Stimulated activated CD4-positive, alpha-beta T cell treated with anti-CD3 and anti-CD28 coated beads, Interleukin-2, amount 100 ng/mL, for 24 hours (primary cell): Measurements from ENCODE around the gene NPDC1.
A peak's percentile ranks its signal among the peaks of the same experiment; 100 is the strongest.

Source experiments
- DNase-seq, 2 donors: peaks; one replicate each; pipeline ENCODE4 v3.0.0-alpha.2; 2020

NPDC1 gene

DNA sequence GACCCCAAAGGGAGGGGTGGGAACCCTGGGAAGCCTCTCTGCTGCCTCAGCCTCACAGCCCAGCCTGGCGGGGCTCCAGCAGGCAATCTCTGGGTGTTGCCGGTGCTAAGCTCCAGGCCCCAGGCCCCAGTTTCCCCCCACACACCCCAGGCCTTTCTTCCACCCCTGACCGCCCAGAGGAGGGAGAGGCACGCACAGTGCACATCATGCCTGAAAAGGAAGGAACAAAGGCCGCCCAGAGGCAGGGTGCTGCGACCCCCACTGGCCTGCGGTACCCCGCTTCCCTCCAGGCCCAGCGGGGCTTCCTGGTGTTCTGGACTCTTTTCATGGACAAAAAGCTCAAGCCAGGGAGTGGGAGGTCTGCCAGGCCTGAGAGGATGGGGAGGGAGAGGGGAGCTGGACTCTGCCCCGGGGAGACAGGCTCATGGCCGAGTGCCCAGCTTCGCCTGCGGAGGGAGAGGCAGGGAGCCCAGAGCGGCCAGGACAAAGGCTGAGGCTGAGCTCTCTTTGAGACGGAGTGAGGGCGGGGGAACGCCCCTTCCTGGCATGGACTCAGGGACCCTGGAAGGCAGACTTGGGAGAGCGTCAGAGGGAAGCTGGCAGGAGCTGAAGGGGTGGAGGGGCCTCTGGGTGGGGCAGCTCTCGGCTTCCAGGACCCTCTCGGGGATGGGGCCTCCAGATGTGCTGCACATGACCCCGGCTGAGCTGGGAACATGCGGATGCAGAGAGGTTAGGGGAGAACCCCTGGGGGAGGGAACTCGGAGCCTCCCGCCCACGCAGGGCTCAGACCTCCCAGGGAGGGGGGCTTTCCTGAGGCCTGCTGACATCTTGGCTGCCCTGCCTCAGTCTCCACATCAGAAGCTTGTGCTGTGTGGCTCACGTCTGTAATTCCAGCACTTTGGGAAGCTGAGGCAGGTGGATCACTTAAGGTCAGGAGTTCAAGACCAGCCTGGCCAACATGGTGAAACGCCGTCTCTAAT is 9.7 kb upstream of the NPDC1 start:
- no peak for DNase-seq

DNA sequence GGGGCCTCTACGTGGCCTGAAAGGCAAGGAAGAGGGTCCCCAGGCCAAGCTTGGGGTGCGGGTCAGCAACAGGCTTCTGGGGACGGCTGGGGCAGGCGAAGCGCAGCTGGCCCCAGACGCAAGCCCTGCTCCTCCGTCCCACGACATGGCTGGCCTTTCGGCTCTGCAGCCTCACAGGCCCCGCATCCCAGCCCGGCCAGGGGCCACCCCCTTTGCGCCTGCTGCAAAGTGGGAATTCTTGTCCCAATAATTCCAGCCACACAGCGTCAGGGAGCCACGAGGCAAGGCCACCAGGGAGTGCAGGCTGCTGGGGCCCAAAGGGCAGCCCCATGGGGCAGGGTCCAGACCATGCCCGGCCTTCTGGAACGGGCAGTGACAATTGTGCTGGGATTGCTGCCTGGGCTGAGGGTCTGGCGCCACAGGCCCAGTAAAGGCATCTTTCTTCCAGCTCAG is 9.0 kb upstream of the NPDC1 start:
- DNase-seq, result no peak

DNA sequence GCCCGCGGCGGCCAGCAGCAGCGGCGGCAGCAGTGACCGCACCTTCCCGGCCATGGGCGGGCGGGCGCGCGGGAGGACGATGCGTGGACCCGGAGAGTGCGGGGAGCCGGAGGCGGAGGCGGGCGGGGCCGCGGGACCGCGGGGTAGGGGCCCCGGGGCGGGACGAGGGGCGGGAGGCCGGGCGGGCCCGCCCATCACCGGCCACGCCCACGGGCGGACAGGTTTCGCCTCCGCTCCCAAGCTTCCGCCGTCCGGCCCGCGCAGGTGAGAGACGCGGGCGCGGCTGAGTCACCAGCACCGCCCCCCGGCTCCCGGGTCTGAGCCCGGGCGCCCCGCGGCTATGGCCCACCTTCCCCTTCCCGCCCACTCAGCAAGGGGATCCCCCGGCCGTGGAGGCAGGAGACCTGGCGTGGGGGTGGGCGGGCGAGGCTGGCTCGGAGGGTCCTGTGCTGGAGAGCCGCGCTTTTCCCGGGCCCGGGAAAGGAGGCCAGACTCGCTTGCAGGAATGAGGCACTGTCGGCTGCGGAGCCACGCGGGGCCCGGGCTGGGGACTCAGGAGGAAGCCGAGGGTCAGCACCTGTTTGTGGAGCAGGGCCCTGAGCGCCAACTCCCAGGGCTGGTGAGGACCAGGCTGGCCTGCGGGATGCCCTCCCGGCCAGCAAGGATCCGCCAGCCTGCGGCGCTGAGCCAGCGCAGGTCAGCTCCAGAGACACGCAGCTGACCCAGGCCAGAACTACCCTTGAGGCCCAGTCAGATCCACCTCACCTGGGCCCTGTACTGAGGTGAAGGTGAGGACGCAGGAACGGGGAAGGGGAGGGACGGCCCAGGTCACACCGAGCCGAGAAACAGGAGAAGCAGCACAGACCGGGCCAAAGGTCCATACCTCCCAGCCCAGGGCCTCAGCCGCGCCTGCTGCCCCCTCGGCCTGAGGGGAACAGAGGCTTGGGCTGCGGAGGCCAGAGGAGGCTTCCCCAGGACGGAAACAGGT is 8.3 kb upstream of the NPDC1 start, which contains the start of gene ENTPD2:
ENTPD2 (minus strand) TSS at position 118 of the 988 bp plus-strand sequence; CDS start at position 54, 64 bp downstream.
- peak; percentile 43 to 63 for DNase-seq

DNA sequence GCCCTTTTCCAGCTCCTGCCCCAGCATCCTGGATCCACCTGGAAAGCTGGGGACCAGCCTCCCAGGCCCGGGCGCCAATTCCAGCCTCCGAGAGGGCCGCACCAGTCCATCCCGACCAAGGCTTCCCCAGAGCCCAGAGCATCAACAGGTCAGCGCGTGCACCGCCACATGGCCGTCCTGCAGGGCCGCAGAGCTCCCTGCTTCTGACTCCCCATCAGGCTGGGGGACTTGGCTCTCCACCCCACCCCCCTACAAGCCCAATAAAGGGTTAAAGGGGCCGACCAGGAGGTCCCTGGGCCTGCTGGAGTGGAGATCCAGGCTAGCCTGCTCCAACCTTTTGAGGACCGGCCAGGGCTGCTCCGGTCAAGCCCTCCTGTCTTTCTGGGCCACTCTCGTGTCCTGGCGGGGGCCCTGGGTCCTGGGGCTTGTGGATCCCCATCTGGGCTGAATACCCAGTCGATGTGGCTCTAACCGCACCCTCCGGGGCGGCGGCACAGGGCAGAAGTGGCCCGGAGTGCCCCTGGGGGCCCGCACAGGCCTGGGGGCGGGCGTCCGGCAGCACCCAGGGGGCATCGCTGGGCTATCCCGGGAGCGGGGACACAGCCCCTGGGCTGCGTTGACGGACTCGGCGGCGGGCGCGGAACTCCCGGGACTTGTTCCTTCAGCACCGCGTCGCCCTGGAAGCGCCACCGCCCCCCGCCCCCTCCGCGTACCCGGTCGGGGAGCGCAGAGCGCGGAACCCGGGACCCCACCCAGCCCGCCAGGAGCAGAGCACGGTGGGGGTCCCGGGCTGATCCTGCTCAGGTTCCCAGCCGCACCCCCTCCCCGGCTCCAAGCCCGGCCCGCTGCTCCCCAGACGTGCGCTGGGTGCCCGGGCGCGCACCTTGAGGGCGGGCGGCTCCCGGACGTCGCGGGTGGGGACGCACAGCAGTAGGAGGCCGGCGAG is 7.3 kb upstream of the NPDC1 start:
- DNase-seq, result no peak

DNA sequence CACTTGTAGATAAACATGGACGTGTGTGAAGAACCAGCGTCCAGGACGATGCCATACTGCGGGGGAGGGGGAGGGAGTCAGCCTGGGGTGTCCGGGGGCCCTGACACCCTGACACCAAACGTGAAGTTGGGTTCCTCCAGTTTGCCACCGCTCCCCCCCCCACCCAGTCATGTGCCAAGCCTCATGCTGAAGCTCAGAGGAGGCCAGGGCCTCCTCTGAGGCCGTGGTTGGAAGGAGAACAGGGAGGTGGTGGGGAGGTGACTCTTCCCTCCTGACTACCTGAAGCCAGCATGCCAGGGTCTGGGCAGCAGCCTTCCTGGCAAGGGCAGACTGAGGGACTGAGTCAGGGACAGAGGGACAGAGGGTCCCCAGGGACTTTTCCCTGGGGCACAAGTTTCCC is 6.3 kb upstream of the NPDC1 start:
- DNase-seq, result no peak

DNA sequence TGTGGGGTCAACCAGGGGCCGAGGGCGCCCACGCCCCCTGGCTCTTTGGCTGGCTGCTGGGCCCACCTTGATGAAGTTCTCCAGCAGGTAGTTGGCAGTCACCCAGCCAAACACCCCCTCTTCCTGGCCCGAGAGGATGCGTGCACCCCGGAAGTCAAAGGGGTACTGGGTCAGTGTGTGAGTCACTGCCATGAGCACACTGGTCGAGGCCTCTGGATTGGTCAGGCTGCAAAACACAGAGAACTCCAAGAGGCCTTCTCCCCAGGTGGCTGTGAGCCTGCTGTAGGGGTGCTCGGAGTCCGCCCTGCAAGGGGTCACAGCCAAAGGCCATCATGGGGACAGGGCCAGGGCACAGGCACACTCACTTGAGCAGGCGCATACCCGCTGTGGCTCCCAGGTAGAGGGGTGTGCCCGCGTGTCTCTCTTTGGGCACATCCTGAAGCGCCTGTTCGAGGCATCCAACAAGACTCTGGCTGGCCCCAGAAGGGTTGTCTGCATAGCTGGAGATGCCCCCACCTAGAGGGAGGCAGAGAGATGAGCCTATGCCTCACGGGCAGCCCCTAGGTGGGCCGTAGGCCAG is 5.3 kb upstream of the NPDC1 start:
- DNase-seq, result no peak

DNA sequence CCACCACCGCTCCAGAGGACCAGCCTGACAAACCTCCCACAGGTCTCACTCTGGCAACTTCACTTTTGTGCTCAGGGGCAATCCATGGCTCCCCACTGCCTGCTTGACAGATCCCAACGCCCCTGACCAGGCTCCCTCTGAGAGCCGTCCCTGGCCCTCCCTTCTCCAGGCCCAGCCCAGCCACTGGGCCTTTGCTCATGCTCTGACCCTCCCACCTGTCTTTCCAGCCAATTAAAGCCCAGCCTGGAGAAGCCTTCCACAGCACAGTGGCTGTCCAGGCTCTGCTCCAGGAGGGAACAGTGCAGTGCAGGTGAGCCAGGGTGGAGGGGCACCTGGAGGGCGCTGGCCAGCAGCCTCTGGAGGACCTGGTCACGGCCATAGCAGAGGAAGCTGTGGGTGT is 4.6 kb upstream of the NPDC1 start:
- no peak for DNase-seq

DNA sequence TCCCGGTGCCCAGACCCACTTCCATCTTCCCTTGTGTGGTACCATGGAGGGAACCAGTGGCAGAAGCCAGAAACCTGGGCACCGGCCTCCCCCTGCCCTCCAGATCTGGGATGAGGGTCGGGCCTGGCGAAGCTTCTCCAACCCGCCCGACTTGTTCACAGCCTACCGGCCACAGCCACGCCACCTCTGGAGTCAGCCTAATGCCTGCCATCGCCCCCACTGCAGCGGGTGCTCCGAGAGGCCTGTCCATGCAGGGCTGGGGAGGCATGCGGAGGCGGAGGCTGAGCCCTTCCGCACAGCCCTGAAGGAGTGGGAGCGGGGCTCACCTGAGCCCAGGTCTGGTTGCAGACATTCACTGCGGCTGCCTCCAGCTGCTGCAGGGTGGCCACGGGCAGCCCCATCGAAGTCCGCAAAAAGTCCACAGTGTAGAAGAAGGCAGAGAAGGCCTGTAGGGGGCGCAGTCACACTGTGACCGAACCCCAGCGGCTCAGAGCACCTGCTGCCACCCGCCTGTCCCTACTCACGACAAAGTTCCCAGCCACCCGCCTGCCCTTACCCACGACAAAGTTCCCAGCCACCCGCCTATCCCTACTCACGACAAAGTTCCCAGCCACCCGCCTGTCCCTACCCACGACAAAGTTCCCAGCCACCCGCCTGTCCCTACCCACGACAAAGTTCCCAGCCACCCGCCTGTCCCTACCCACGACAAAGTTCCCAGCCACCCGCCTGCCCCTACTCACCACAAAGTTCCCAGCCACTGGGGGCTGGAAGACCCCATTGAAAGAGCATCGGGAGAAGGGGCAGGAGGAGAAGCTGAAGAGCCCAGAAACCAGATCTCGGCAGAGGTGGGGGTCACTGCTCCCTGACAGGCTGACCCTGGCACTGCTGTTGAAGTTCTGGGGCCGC is 3.8 kb upstream of the NPDC1 start:
- peak; percentile 62 to 80 for DNase-seq

DNA sequence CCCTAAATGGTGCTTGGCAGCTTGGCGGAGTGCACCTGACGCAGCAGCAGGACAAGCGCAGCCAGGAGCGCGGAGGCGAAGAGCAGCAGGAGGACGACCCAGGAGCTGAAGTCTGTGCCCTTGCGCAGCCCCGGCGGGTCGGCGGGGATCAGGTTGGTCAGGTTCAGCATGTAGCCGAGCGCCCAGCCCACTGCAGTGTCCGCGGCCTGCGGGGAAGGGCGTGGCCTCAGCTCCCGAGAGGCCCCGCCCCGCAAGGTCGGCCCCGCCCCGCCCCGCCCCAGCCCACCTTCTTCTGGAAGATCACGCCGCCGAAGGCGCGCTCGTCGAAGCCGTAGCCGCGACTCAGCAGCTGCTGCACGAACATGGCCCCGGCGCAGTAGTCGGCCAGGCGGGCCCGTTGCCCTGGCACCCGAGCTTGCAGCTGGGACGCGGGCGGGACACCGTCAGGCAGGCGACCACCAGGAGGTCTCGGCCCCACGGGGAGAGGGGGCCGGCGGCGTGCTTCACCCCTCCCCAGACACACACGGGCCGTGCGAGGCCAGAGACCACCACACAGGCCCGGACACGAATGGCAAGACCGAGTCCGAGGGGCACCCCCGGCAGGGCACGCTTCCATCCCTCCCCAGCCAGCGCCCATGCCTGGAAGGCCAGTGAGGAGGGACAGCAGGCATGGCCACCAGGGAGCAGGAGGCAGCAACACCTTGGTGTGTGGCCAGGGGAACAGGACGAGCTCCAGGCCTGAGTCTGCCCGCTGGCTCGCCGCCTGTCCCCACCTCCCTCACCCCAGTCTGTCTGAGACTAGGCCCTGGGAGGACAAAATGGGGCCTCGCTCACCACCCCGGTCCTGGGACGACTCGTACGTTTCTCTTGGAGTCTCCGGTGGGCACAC is 2.9 kb upstream of the NPDC1 start:
- no peak for DNase-seq

DNA sequence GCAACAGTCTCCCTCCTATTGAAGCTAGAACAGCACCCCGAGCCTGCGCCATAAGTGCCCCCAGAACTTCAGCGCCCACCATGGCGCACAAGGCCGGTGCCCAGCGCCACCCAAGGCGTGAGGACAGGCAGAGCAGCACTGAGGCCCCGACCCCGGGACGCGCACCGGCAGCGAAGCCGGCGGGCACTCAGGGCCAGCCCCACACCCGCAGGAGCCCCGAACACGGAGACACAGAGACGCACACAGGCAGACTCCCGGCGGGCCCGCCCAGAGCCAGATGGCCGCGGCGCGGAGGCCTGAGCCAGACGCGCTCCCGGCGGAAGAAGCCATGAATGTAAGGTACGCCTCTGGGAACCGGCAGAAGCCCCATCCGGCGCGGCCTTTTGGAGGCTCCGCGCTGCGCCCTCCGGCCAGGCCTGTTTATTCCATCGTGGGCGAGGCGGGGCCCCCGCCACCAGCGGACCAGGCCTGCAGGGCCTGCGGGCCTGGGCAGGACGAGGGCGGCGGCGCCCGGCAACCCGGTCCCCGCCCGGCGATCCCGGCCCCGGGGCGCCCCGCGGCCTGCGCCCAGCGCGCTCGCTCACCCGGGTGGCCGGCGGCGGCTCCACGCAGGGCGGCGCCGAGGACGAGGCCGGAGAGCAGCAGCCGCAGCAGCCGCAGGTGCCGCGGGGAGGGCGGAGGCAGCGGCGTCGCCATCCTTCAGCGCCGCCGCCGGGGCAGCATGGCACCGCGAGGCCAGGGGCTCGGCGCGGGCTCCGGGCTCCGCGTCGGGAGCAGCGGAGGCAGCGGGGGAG is 486 bp downstream of the NPDC1 start:
- DNase-seq, result peak in 1 of 2 donors; percentile 49

DNA sequence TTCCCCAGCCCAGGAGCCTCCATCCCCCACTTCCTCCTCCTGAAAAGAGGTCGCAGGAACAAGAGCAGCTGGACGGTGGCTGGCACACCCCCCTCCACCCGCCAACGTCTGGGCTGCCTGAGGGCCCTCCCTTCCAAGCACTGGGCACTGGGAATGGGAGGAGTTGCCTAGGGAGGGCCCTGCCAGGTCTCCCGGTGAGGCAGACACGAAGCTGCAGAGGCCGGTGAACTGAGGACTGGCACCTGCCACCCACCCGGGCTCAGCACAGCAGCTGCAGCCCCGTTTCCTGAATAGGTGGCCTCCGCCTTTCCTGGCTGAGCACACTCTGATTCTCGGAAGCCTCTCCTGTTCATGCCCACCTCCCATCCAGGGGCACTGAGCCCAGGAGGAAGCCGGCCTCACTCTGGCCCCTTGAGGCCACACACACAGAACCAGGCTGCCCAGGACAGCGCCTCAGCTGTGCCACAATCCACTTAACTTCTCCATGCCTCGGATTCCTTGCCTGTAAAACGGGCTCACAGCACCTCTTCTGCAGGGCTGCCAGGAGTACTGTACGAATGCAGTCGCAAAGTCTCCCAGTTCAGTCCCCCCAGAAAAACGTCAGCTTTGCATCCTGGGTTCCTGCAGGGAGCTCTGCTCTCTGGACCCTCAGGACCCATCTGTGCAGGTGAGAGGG is 1.3 kb downstream of the NPDC1 start:
- DNase-seq, result no peak

DNA sequence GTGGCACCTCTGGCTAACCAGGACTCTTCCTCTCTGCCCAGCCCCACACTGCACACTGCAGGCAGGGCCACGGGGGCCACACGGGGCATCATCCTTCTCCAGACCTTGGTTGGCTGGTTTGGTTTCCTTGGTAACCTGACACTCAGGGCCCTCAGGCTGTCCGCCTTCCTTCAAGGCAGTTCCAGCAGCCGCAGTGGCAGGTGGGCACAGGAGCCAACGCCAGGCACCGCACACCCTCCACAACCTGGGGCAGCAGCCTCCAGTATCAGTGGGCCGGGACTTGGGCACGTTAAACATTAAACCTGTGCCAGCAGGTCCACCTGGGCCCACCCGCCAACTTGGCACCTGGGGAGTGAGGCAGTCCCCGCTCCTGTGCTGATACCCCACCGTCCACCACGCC is 1.9 kb downstream of the NPDC1 start:
- DNase-seq, result no peak

DNA sequence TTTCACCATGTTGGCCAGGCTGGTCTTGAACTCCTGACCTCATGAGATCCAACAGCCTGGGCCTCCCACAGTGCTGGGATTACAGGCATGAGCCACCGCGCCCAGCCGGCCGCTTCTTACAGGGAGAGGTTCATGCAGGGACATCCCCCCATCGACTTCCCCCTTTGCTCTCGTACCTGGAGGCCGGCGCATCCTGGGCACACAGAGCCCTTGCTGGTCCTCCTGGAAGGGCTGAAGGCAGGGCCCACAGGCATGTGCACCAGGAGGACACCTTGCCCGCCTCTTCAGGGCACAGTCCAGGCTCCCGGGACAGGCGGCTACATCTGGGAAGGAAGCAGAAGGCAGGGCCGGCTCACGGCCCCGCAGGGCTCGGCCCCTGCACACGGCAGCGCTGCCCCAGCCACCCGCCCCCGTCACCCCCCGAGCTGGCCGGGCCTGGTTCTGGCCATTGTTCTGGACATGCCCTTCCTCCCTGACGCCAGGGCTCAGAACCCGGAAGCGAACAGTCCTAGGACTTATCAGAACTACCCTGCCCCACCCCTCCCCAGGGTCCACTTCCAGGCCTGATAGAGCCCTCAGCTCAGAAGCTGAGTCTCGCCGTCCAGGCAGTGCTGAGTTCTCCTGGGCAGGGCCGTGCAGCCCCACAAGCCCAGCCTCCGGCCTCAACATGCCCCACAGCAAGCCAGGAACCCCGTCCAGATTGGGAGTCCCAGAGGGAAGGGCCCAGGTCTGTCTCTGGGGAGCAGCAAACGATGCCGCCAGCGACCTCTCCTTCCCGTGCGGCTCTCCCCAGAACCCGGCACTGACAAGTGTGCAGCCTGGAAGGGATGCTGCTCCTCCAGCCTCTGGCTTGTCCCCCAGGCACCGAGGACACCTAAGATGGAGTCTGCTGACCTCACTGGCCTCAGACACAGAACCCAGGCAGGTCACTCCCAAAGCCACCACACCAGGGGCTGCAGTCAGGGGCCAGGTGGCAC is 2.9 kb downstream of the NPDC1 start:
- DNase-seq, result no peak

DNA sequence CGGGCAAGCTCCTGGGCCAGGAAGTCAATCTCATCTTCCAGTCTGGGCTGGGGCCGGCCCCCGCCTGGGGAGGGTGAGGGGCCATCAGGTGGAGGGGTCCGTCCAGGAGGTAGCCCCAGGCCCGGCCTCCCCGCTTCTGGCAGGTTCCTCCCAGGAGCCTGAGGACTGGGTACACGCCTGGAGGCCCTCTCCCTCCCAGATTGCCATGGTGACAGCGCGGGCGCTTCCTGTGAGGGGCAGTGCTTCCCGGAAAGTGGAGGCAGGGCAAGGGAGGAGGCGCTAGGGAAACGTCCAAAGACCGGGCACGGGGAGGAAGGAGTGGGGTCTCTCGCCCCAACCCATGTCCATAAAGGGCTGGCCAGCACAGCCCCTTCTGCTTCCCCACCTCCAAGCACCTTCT is 4.9 kb downstream of the NPDC1 start:
- no peak for DNase-seq

DNA sequence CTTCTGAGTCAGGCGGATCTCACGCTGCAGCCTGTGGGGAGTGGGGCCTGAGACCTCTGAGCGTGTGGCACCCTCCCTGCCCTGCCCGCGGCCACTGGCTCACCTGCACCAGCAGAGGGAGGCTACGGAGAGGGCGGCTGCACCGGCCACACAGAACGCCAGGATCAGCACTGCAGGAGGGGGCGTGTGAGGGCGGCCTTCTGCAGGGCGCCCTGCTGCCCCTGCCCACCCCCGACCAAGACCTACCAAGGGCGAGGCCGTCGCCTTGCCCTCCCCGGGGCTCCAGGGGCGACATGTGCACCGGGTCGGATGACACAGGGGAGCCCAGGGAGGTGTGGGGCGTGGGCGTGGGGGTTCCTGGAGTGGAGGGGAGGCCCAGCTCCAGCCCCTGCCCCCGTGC is 5.4 kb downstream of the NPDC1 start:
- no peak for DNase-seq

DNA sequence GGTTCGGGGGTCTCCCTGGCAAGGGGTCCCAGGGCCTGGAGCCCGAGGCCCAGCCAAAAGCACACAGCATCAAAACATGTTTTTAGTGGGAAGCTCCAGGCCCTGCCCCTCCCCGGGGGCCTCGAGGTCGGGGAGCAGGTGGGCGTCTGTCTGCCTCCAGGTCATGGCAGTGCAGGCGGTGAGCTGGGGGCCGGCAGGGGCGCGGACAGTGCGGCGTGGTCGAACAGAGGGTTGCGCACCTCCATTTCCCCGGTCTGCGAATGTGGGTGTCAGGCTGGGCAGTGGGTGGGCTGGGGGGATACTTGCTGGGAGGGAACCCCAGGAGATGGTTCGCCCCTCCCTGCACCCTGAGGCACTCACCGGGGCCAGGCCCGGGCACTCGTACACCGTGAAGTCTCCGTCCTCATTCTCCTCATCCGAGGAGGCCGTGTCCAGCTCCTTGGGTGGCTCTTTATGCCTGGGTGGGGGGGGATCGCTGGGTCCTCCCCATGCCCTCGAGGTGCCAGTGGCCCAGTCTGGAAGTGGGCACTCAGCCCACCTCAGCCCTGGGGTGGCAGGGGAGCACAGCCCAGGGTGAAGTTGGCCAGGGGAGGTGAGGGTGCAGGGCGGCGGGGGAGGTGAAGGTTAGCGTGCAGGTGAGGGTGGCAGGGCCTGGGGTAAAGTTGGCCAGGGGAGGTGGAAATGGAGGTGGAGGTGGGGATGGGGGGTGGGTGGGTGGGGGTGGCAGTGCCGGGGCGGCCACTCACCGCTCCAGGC is 6.2 kb downstream of the NPDC1 start:
- DNase-seq, result no peak
